Parathyroid adenoma (tissue), 2 donors: ENCODE measurements around the gene PRKACG.
"Not testable (repeated sequence)": the region's sequence is repeated elsewhere in the genome, so short reads cannot be mapped to it uniquely, and the experiment has no call there.

Experiments used
- H2AFZ ChIP-seq: fragments of 300-600 bp; sonication (generic); one replicate; pipeline ENCODE4 v1.7.0; 2017; ENCODE audit warnings: antibody characterized with exemption, mild to moderate bottlenecking
- H3K27ac ChIP-seq: fragments of 300-600 bp; sonication (generic); one replicate; pipeline ENCODE4 v1.7.0; 2017
- H3K27me3 ChIP-seq: fragments of 300-600 bp; sonication (generic); one replicate; pipeline ENCODE4 v1.7.0; 2017; ENCODE audit warnings: low read length; ENCODE audit not compliant: control insufficient read depth, insufficient read depth
- H3K36me3 ChIP-seq: fragments of 300-600 bp; sonication (generic); one replicate; pipeline ENCODE4 v1.7.0; 2017; ENCODE audit warnings: low read length; ENCODE audit not compliant: control insufficient read depth, insufficient read depth
- H3K4me1 ChIP-seq: fragments of 300-600 bp; sonication (generic); one replicate; pipeline ENCODE4 v1.7.0; 2017; ENCODE audit warnings: control low read depth
- H3K4me2 ChIP-seq: fragments of 300-600 bp; sonication (generic); one replicate; pipeline ENCODE4 v1.7.0; 2017; ENCODE audit warnings: low read length
- H3K4me3 ChIP-seq: fragments of 300-600 bp; sonication (generic); one replicate; pipeline ENCODE4 v1.7.0; 2017; ENCODE audit warnings: low read depth, low read length
- H3K79me2 ChIP-seq: fragments of 300-600 bp; sonication (generic); one replicate; pipeline ENCODE4 v1.7.0; 2017; ENCODE audit warnings: control low read depth
- H3K9ac ChIP-seq: fragments of 300-600 bp; sonication (generic); one replicate; pipeline ENCODE4 v1.7.0; 2017; ENCODE audit warnings: mild to moderate bottlenecking
- H3K9me3 ChIP-seq: fragments of 300-600 bp; sonication (generic); one replicate; pipeline ENCODE4 v1.7.0; 2017; ENCODE audit warnings: low read length; ENCODE audit not compliant: control insufficient read depth
- CTCF ChIP-seq: fragments of 300-600 bp; sonication (generic); IDR thresholded peaks from one replicate; pipeline ENCODE4 v1.7.0; 2017; ENCODE audit warnings: antibody characterized with exemption, mild to moderate bottlenecking
- donor health status: primary hyperparathyroidism.

Gene PRKACG

GRCh38 chr9:69054989-69055388, 41.1 kb upstream of the PRKACG start:
- Histone ChIP-seq H2AFZ (no peak overlapping the region), H3K4me1 (no peaks in the 10 kb centered on the region), H3K4me3 (no peak overlapping the region), H3K36me3 (no peaks in the 10 kb centered on the region), H3K79me2 (peaks cover 5% of the 10 kb centered on the region), H3K9me3 (no peaks in the 10 kb centered on the region), H3K4me2 (no peak overlapping the region), H3K9ac (no peak overlapping the region), H3K27me3 (no peaks in the 10 kb centered on the region), H3K27ac (no peak overlapping the region)
- no peak for TF ChIP-seq CTCF

- not testable (repeated sequence) for H3K9me3 ChIP-seq, H3K36me3 ChIP-seq, H3K27me3 ChIP-seq, H2AFZ ChIP-seq, H3K9ac ChIP-seq, H3K79me2 ChIP-seq, H3K27ac ChIP-seq, H3K4me2 ChIP-seq, H3K4me3 ChIP-seq, H3K4me1 ChIP-seq
Measured at GRCh38 chr9:69050936-69051335, 37.0 kb upstream of the PRKACG start.

GRCh38 chr9:69049094-69049493, 35.2 kb upstream of the PRKACG start:
- H3K27me3 ChIP-seq: no peaks in the 10 kb centered on the region
- TF ChIP-seq CTCF: no peak
- H3K79me2 ChIP-seq: no peaks in the 10 kb centered on the region
- H3K36me3 ChIP-seq: no peaks in the 10 kb centered on the region
- no peak overlapping the region for H3K27ac ChIP-seq
- H3K4me2 ChIP-seq: no peak overlapping the region
- no peaks in the 10 kb centered on the region for H3K4me1 ChIP-seq
- H3K4me3 ChIP-seq: no peak overlapping the region
- no peak overlapping the region for H3K9ac ChIP-seq
- no peak overlapping the region for H2AFZ ChIP-seq
- no peaks in the 10 kb centered on the region for H3K9me3 ChIP-seq

- Histone ChIP-seq H3K79me2 (no peaks in the 10 kb centered on the region), H3K36me3 (no peaks in the 10 kb centered on the region), H3K27me3 (no peaks in the 10 kb centered on the region), H3K9ac (no peak overlapping the region), H3K27ac (no peak overlapping the region), H2AFZ (no peak overlapping the region), H3K4me3 (no peak overlapping the region), H3K4me2 (no peak overlapping the region), H3K9me3 (no peaks in the 10 kb centered on the region), H3K4me1 (no peaks in the 10 kb centered on the region)
- TF ChIP-seq CTCF: no peak
Measured at GRCh38 chr9:69047371-69047770, 33.5 kb upstream of the PRKACG start.

GRCh38 chr9:69046723-69047122, 32.8 kb upstream of the PRKACG start:
- no peaks in the 10 kb centered on the region for H3K36me3 ChIP-seq
- H3K79me2 ChIP-seq: no peaks in the 10 kb centered on the region
- H3K4me3 ChIP-seq: no peak overlapping the region
- TF ChIP-seq CTCF: no peak
- no peak overlapping the region for H3K4me2 ChIP-seq
- no peaks in the 10 kb centered on the region for H3K27me3 ChIP-seq
- H3K27ac ChIP-seq: no peak overlapping the region
- no peaks in the 10 kb centered on the region for H3K9me3 ChIP-seq
- no peak overlapping the region for H3K9ac ChIP-seq
- no peak overlapping the region for H2AFZ ChIP-seq
- no peaks in the 10 kb centered on the region for H3K4me1 ChIP-seq
